Measurements from ENCODE around the gene NAA38. TPM values are rescaled to one million over a fixed set of nuclear protein-coding genes. Genes with fewer than 3 reads are reported as not detected.
A peak's percentile ranks its signal among the peaks of the same experiment; 100 is the strongest.

Gene NAA38
- total RNA-seq, 2 donors from 2014 or later = 59.5 to 133 TPM

GRCh38 chr17:7862692-7863437, 5.5 kb upstream of the NAA38 start:
- no peak overlapping the region for H3K4me3 ChIP-seq
- peak; percentile 69 for DNase-seq
- no peak overlapping the region for H3K9ac ChIP-seq (ENCODE audit: low read depth in 2 of 2, low read length in 2 of 2)
- peaks cover 10% of the 10 kb centered on the region for H3K4me1 ChIP-seq
- intact Hi-C loops (cut with DNase I) = loop anchor here (2.0 kb wide), 1 partner anchor 126 kb away; no protein-coding TSS in a partner anchor
- TF ChIP-seq CTCF (IDR thresholded peaks at IDR 0.05) = peak; percentile 79
- H3K9me3 ChIP-seq = no peaks in the 10 kb centered on the region
- no peaks in the 10 kb centered on the region for H3K36me3 ChIP-seq
- no peak overlapping the region for H3K27ac ChIP-seq
- H3K27me3 ChIP-seq = no peaks in the 10 kb centered on the region

GRCh38 chr17:7859028-7859427, 1.7 kb upstream of the NAA38 start:
- Histone ChIP-seq H3K9me3 (no peaks in the 10 kb centered on the region), H3K4me3 (no peak overlapping the region), H3K9ac (ENCODE audit: low read depth in 2 of 2, low read length in 2 of 2) (peak overlapping the region in 1 of 2 donors; percentile 96), H3K27ac (no peak overlapping the region), H3K27me3 (no peaks in the 10 kb centered on the region), H3K36me3 (no peaks in the 10 kb centered on the region), H3K4me1 (peaks cover 16% of the 10 kb centered on the region)
- no peak for TF ChIP-seq CTCF (IDR thresholded peaks at IDR 0.05)
- intact Hi-C loops (cut with DNase I) = no loop called here
- DNase-seq = no peak

GRCh38 chr17:7858522-7858810, 1.1 kb upstream of the NAA38 start:
- peaks cover 16% of the 10 kb centered on the region for H3K4me1 ChIP-seq

GRCh38 chr17:7857713-7858521, 558 bp upstream of the NAA38 start, which contains the start of gene CYB5D1:
Gene CYB5D1, plus strand, starts transcription at chr17:7858003. Its CDS starts 132 bp downstream, at chr17:7858135.
- intact Hi-C loops (cut with DNase I) = no loop called here
- no peaks in the 10 kb centered on the region for H3K27me3 ChIP-seq

More at GRCh38 chr17:7858522-7858810, 1.1 kb upstream of the NAA38 start:
- Histone ChIP-seq H3K9ac (ENCODE audit: low read depth in 2 of 2, low read length in 2 of 2) (peak overlapping the region; percentile 56 to 96), H3K36me3 (no peaks in the 10 kb centered on the region), H3K9me3 (no peaks in the 10 kb centered on the region), H3K27me3 (no peaks in the 10 kb centered on the region), H3K27ac (peak overlapping the region; percentile 95), H3K4me3 (peak overlapping the region; percentile 80)
- DNase-seq = peak; percentile 48
- intact Hi-C loops (cut with DNase I) = no loop called here
- peak; percentile 42 for TF ChIP-seq CTCF (IDR thresholded peaks at IDR 0.05)

More at GRCh38 chr17:7857713-7858521, 558 bp upstream of the NAA38 start, which contains the start of gene CYB5D1:
- peak; percentile 96 for DNase-seq
- Histone ChIP-seq H3K36me3 (no peaks in the 10 kb centered on the region), H3K9me3 (no peaks in the 10 kb centered on the region), H3K4me1 (peaks cover 16% of the 10 kb centered on the region), H3K4me3 (peak within 1 kb of the TSS; percentile 80), H3K27ac (peak within 1 kb of the TSS; percentile 95), H3K9ac (ENCODE audit: low read depth in 2 of 2, low read length in 2 of 2) (peak within 1 kb of the TSS; percentile 65 to 96)
- TF ChIP-seq CTCF (IDR thresholded peaks at IDR 0.05) = no peak
